Measurements from ENCODE around the gene QPRT.

DNA sequence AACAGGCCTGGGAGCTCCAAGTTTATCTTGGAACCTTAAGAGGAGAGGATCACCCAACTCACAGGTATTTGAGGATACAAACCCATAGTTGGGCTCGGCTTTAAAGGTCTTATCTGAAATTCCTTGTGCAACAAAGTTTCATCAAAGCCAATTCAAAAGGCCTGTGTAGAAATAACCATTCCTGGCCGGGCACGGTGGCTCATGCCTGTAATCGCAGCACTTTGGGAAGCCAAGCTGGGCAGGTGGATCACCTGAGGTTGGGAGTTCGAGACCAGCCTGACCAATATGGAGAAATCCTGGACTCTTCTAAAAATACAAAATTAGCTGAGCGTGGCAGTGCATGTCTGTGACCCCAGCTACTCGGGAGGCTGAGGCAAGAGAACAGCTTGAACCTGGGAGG, 38.1 kb downstream of the QPRT start:
- TF ChIP-seq, protein P1, sequence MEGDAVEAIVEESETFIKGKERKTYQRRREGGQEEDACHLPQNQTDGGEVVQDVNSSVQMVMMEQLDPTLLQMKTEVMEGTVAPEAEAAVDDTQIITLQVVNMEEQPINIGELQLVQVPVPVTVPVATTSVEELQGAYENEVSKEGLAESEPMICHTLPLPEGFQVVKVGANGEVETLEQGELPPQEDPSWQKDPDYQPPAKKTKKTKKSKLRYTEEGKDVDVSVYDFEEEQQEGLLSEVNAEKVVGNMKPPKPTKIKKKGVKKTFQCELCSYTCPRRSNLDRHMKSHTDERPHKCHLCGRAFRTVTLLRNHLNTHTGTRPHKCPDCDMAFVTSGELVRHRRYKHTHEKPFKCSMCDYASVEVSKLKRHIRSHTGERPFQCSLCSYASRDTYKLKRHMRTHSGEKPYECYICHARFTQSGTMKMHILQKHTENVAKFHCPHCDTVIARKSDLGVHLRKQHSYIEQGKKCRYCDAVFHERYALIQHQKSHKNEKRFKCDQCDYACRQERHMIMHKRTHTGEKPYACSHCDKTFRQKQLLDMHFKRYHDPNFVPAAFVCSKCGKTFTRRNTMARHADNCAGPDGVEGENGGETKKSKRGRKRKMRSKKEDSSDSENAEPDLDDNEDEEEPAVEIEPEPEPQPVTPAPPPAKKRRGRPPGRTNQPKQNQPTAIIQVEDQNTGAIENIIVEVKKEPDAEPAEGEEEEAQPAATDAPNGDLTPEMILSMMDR (IDR thresholded peaks at IDR 0.05): no peak
- TF ChIP-seq EZH2 (IDR thresholded peaks at IDR 0.05; ENCODE audit: borderline replicate concordance, insufficient read depth, low read depth, low read length, poor library complexity, severe bottlenecking): no peak

All from B cell (primary cell).